H1 (cell line): ENCODE measurements around the gene MARCHF3. TPM values are rescaled to one million over a fixed set of nuclear protein-coding genes. Genes with fewer than 3 reads are reported as not detected.

ENCODE experiments used
- CTCF ChIA-PET: fragments of 300-600 bp; sonication (Branson Sonifier 250); formaldehyde crosslinking; loops from one replicate; lab custom pipeline; 2021; ENCODE audit not compliant: partially characterized antibody; lab: Charles Lee
- POLR2A ChIA-PET: fragments of 300-600 bp; sonication (Branson Sonifier 250); formaldehyde crosslinking; loops from one replicate; lab custom pipeline; 2021; ENCODE audit warnings: inconsistent platforms; ENCODE audit not compliant: partially characterized antibody; lab: Charles Lee
- DNase-seq, 2 experiments: peaks; one replicate each; pipeline versions ENCODE4 v3.0.0 to v3.0.0-alpha.2; 2010 to 2022; ENCODE audit warnings: low spot score in 2 of 2, low read depth in 1 of 2, mixed read lengths in 1 of 2
- FAIRE-seq: peaks from 2 replicates; lab custom pipeline; 2011; peaks lifted over from hg19 to GRCh38; lab: Jason Lieb, UNC
- H2AFZ ChIP-seq: 2 replicates; pipeline ENCODE4 v1.8.1; 2012; ENCODE audit warnings: low read length, inconsistent platforms
- H2AK5ac ChIP-seq: 2 replicates; pipeline ENCODE4 v1.6.1; 2013; ENCODE audit warnings: low read depth, low read length
- H2BK120ac ChIP-seq: replicated peaks from 2 replicates; pipeline ENCODE3; 2013; ENCODE audit warnings: low read depth, low read length, inconsistent platforms
- H2BK12ac ChIP-seq: 2 replicates; pipeline ENCODE4 v1.6.1; 2013; ENCODE audit warnings: low read depth, low read length
- H2BK15ac ChIP-seq: 2 replicates; pipeline ENCODE4 v1.6.1; 2013; ENCODE audit warnings: low read length
- H2BK20ac ChIP-seq: 2 replicates; pipeline ENCODE4 v1.6.1; 2013; ENCODE audit warnings: low read length
- H2BK5ac ChIP-seq: 2 replicates; pipeline ENCODE4 v1.6.1; 2013; ENCODE audit warnings: low read depth, low read length
- H3K14ac ChIP-seq: 2 replicates; pipeline ENCODE4 v1.6.1; 2013; ENCODE audit warnings: inconsistent platforms; ENCODE audit not compliant: insufficient read length
- H3K18ac ChIP-seq: 2 replicates; pipeline ENCODE4 v1.6.1; 2013; ENCODE audit warnings: low read length; ENCODE audit errors: extremely low read depth
- H3K23ac ChIP-seq: 2 replicates; pipeline ENCODE4 v1.6.1; 2013; ENCODE audit warnings: inconsistent platforms; ENCODE audit not compliant: insufficient read length
- H3K23me2 ChIP-seq: 2 replicates; pipeline ENCODE4 v1.6.1; 2013; ENCODE audit warnings: low read depth, low read length
- H3K27ac ChIP-seq: 2 replicates; pipeline ENCODE4 v1.6.1; 2011; ENCODE audit warnings: low read depth, low read length, inconsistent platforms
- H3K27me3 ChIP-seq, 4 experiments: replicated peaks in 1 of 4; 1 replicate in 1 of 4; 2 replicates in 3 of 4; pipeline versions ENCODE4 v1.6.1 to v1.8.1; 2011 to 2013; ENCODE audit warnings: low read length in 3 of 4, mild to moderate bottlenecking in 3 of 4, inconsistent platforms in 2 of 4, mixed read lengths in 2 of 4, moderate library complexity in 1 of 4; ENCODE audit not compliant: control insufficient read depth in 3 of 4, insufficient read depth in 3 of 4; ENCODE audit errors: extremely low read depth in 1 of 4
- H3K36me3 ChIP-seq, 4 experiments: 2 replicates each; pipeline versions ENCODE4 v1.6.1 to v1.8.1; 2011 to 2013; ENCODE audit warnings: mild to moderate bottlenecking in 4 of 4, low read length in 3 of 4, moderate library complexity in 2 of 4, control low read depth in 1 of 4, inconsistent platforms in 1 of 4; ENCODE audit not compliant: insufficient read depth in 4 of 4, control insufficient read depth in 2 of 4
- H3K4ac ChIP-seq: replicated peaks from 2 replicates; pipeline ENCODE3; 2013; ENCODE audit warnings: low read length, low read depth, mixed read lengths, inconsistent platforms; ENCODE audit not compliant: insufficient read length
- H3K4me1 ChIP-seq, 4 experiments: replicated peaks in 1 of 4; 1 replicate in 1 of 4; 2 replicates in 3 of 4; pipeline versions ENCODE4 v1.6.1 to v1.8.1; 2011 to 2013; ENCODE audit warnings: low read length in 3 of 4, inconsistent platforms in 2 of 4, mixed read lengths in 1 of 4; ENCODE audit not compliant: insufficient read depth in 4 of 4, control insufficient read depth in 3 of 4
- H3K4me2 ChIP-seq, 2 experiments: 2 replicates each; pipeline versions ENCODE4 v1.6.1 to v1.8.1; 2011 to 2013; ENCODE audit warnings: low read depth in 2 of 2, low read length in 2 of 2, control low read depth in 1 of 2, inconsistent platforms in 1 of 2, mild to moderate bottlenecking in 1 of 2; ENCODE audit not compliant: insufficient read depth in 1 of 2
- H3K4me3 ChIP-seq, 4 experiments: fragments of 200-600, 300-600 bp in 1 of 4; sonication (generic), shearing (Covaris generic), sonication (Bioruptor Twin) in 1 of 4; 2 replicates each; pipeline versions ENCODE4 v1.5.1 to v1.8.1; 2011 to 2016; ENCODE audit warnings: low read length in 4 of 4, low read depth in 3 of 4, control low read depth in 2 of 4, inconsistent platforms in 2 of 4, mild to moderate bottlenecking in 2 of 4, mixed read lengths in 1 of 4, moderate library complexity in 1 of 4; ENCODE audit not compliant: insufficient read depth in 2 of 4; ENCODE audit errors: extremely low read depth in 1 of 4
- H3K56ac ChIP-seq: replicated peaks from 2 replicates; pipeline ENCODE3; 2013; ENCODE audit warnings: low read depth, mild to moderate bottlenecking, mixed read lengths, low read length, inconsistent platforms; ENCODE audit not compliant: insufficient read length
- H3K79me1 ChIP-seq: 2 replicates; pipeline ENCODE4 v1.6.1; 2013; ENCODE audit warnings: low read depth, low read length, control low read depth
- H3K79me2 ChIP-seq, 2 experiments: 2 replicates each; pipeline versions ENCODE4 v1.6.1 to v1.8.1; 2012 to 2013; ENCODE audit warnings: low read length in 2 of 2, mild to moderate bottlenecking in 2 of 2, inconsistent platforms in 1 of 2; ENCODE audit not compliant: insufficient read depth in 2 of 2, control insufficient read depth in 1 of 2
- H3K9ac ChIP-seq, 4 experiments: replicated peaks in 1 of 4; 1 replicate in 1 of 4; 2 replicates in 3 of 4; pipeline versions ENCODE4 v1.6.1 to v1.8.1; 2011 to 2013; ENCODE audit warnings: low read depth in 3 of 4, low read length in 3 of 4, control low read depth in 2 of 4, mild to moderate bottlenecking in 2 of 4, moderate library complexity in 2 of 4, inconsistent platforms in 1 of 4; ENCODE audit errors: extremely low read depth in 1 of 4
- H3K9me3 ChIP-seq, 2 experiments: 2 replicates each; pipeline versions ENCODE4 v1.6.1 to v1.8.1; 2012 to 2013; ENCODE audit warnings: mild to moderate bottlenecking in 2 of 2, moderate library complexity in 2 of 2, control low read depth in 1 of 2, inconsistent platforms in 1 of 2, low read depth in 1 of 2, low read length in 1 of 2, mixed read lengths in 1 of 2; ENCODE audit not compliant: insufficient read depth in 2 of 2
- H4K20me1 ChIP-seq, 2 experiments: replicated peaks in 1 of 2; 2 replicates each; pipeline versions ENCODE3 to v1.8.1; 2011 to 2013; ENCODE audit warnings: inconsistent platforms in 2 of 2, low read length in 2 of 2, mild to moderate bottlenecking in 1 of 2; ENCODE audit not compliant: insufficient read depth in 2 of 2, control insufficient read depth in 1 of 2
- H4K5ac ChIP-seq: 2 replicates; pipeline ENCODE4 v1.6.1; 2013; ENCODE audit warnings: low read length, low read depth, mixed read lengths, inconsistent platforms; ENCODE audit not compliant: insufficient read length
- H4K8ac ChIP-seq: 2 replicates; pipeline ENCODE4 v1.8.0; 2013; ENCODE audit warnings: mild to moderate bottlenecking, moderate library complexity, low read length, inconsistent platforms; ENCODE audit not compliant: insufficient read depth; ENCODE audit errors: extremely low read depth
- H4K91ac ChIP-seq: replicated peaks from 2 replicates; pipeline ENCODE3; 2013; ENCODE audit warnings: low read length, mixed read lengths, inconsistent platforms; ENCODE audit not compliant: insufficient read length
- ATF2 ChIP-seq: IDR thresholded peaks from 2 replicates; pipeline ENCODE4 v1.6.1; 2012; ENCODE audit warnings: low read length, inconsistent platforms
- HDAC6 ChIP-seq: IDR thresholded peaks from one replicate; pipeline ENCODE4 v1.7.1; 2012; ENCODE audit warnings: low read depth, mild to moderate bottlenecking, inconsistent platforms, low read length, moderate library complexity
- MAFK ChIP-seq: IDR thresholded peaks from 2 replicates; pipeline ENCODE4 v1.6.1; 2012; ENCODE audit warnings: low read depth, mild to moderate bottlenecking, improper control_type of control experiment, low read length
- RFX5 ChIP-seq: IDR thresholded peaks from 2 replicates; pipeline ENCODE4 v1.6.1; 2011; ENCODE audit warnings: low read depth, low read length, improper control_type of control experiment, borderline replicate concordance
- polyA plus RNA-seq, 7 experiments: library from polyadenylated mRNA; depleted of rRNA in 3 of 7; stranded (reverse) in 5 of 7; unstranded in 2 of 7; fragments of >200 nt in 5 of 7; fragments of 200-250 nt in 2 of 7; gene quantifications; 1 replicate in 5 of 7; 2 replicates in 1 of 7; 4 replicates in 1 of 7; pipeline versions ENCODE4 v1.2.1 to v1.2.3, GENCODE V29; 2011 to 2013; ENCODE audit warnings: missing spikeins in 2 of 7, mixed read lengths in 2 of 7
- total RNA-seq: library from RNA; stranded (reverse); fragmentation: NEBNext Ultra II Directional; extraction: Animal tissue kit (Norgen Biotek cat#: 25700); gene quantifications from 2 replicates; pipeline ENCODE4 v1.2.1, GENCODE V29; 2021

Gene MARCHF3
- total and polyA plus RNA-seq, 2 of the 8 experiments (the other 6 are each of a cell fraction or from before 2014, with no cell fraction given) = 12.0 to 16.9 TPM

- Histone ChIP-seq H4K5ac (no peak overlapping the region), H3K18ac (no peak overlapping the region), H3K9me3 (no peaks in the 10 kb centered on the region), H3K27ac (no peak overlapping the region), H4K91ac (no peak overlapping the region), H2BK12ac (no peak overlapping the region), H3K4ac (no peak overlapping the region), H2AFZ (no peak overlapping the region), H3K79me2 (no peaks in the 10 kb centered on the region), H2BK5ac (no peak overlapping the region), H2BK15ac (no peak overlapping the region), H3K56ac (no peak overlapping the region), H3K9ac (no peak overlapping the region), H3K79me1 (no peaks in the 10 kb centered on the region), H3K23me2 (no peaks in the 10 kb centered on the region), H2AK5ac (no peak overlapping the region), H3K4me2 (no peak overlapping the region), H2BK20ac (no peak overlapping the region), H3K27me3 (no peaks in the 10 kb centered on the region), H3K4me3 (no peak overlapping the region), H3K14ac (no peak overlapping the region), H3K23ac (no peak overlapping the region), H2BK120ac (no peak overlapping the region), H3K36me3 (no peaks in the 10 kb centered on the region), H4K20me1 (no peaks in the 10 kb centered on the region), H3K4me1 (peaks cover 0 to 2% (median 0%) of the 10 kb centered on the region in 4 experiments; a peak in 3 of 7 replicates), H4K8ac (no peak overlapping the region)
- ChIA-PET POLR2A (no interaction called here), CTCF (interaction anchor here (1.3 kb wide), 1 partner anchor 13 kb away, joined by 5 read pairs; no protein-coding TSS in a partner anchor)
- DNase-seq = no peak
- FAIRE-seq = no peak
- TF ChIP-seq RFX5 = no peak
- TF ChIP-seq HDAC6 = no peak
- TF ChIP-seq MAFK = no peak
- TF ChIP-seq ATF2 = no peak
Measured at GRCh38 chr5:127066721-127067120, 36.4 kb upstream of the MARCHF3 start.
